WTC11 (cell line): Measurements from ENCODE around the gene GCSAML. TPM values are rescaled to one million over a fixed set of nuclear protein-coding genes. Genes with fewer than 3 reads are reported as not detected.

Experiments
- ATAC-seq: fragments of 200-7000 bp; cut with Tn5 transposase; 2 replicates; pipeline ENCODE4 v1.10.0; 2021; ENCODE audit warnings: mild to moderate bottlenecking, moderate library complexity
- CTCF ChIA-PET: fragments of 300-600 bp; sonication (Branson Sonifier 250); formaldehyde crosslinking; loops from one replicate; lab custom pipeline; 2021; ENCODE audit warnings: antibody characterized with exemption; lab: Charles Lee
- POLR2A ChIA-PET: fragments of 350-600 bp; sonication (Branson Sonifier 250); formaldehyde crosslinking; loops from one replicate; lab custom pipeline; 2021; ENCODE audit warnings: antibody characterized with exemption; lab: Charles Lee
- DNase-seq: peaks from one replicate; pipeline ENCODE4 v3.0.0; 2021; ENCODE audit warnings: low spot score
- H3K27ac Mint-ChIP-seq: 2 replicates; pipeline ENCODE4 v1.8.0; 2021; ENCODE audit warnings: mixed read lengths
- H3K27me3 Mint-ChIP-seq: 2 replicates; pipeline ENCODE4 v1.8.0; 2021; ENCODE audit warnings: low read depth, mild to moderate bottlenecking, moderate library complexity, mixed read lengths
- H3K36me3 Mint-ChIP-seq: 2 replicates; pipeline ENCODE4 v1.8.0; 2021; ENCODE audit warnings: mixed read lengths
- H3K4me1 Mint-ChIP-seq: 2 replicates; pipeline ENCODE4 v1.8.0; 2022; ENCODE audit warnings: mixed read lengths
- H3K4me3 Mint-ChIP-seq: 2 replicates; pipeline ENCODE4 v1.8.0; 2021; ENCODE audit warnings: mild to moderate bottlenecking, moderate library complexity, mixed read lengths
- H3K9me3 Mint-ChIP-seq: 2 replicates; pipeline ENCODE4 v1.8.0; 2021; ENCODE audit warnings: mixed read lengths
- GRHL2 ChIP-seq: fragments of 250-450 bp; sonication (Bioruptor Pico); IDR thresholded peaks from 2 replicates; pipeline ENCODE4 v1.8.0; 2022; ENCODE audit warnings: mild to moderate bottlenecking, moderate library complexity; ENCODE audit not compliant: insufficient replicate concordance, severe bottlenecking
- HMGA2 ChIP-seq: fragments of 250-450 bp; sonication (Bioruptor Pico); IDR thresholded peaks from 2 replicates; pipeline ENCODE4 v1.4.0; 2021; ENCODE audit warnings: mild to moderate bottlenecking, moderate library complexity
- JAZF1 ChIP-seq: fragments of 250-450 bp; sonication (Bioruptor Pico); IDR thresholded peaks from 2 replicates; pipeline ENCODE4 v1.9.0; 2021; ENCODE audit warnings: moderate library complexity, mild to moderate bottlenecking, inconsistent platforms
- MYBL2 ChIP-seq: sonication (generic); formaldehyde crosslinking; IDR thresholded peaks from 2 replicates; pipeline ENCODE4 v1.8.1; 2023; ENCODE audit warnings: mild to moderate bottlenecking, moderate library complexity, missing genetic modification reagents
- PRRX2 ChIP-seq: fragments of 250-450 bp; sonication (Bioruptor Pico); IDR thresholded peaks from 2 replicates; pipeline ENCODE4 v1.8.0; 2021; ENCODE audit warnings: mild to moderate bottlenecking
- TEAD4 ChIP-seq: sonication (generic); formaldehyde crosslinking; IDR thresholded peaks from 2 replicates; pipeline ENCODE4 v1.8.0; 2022; ENCODE audit warnings: mild to moderate bottlenecking, missing genetic modification reagents
- ZBTB21 ChIP-seq: sonication (generic); formaldehyde crosslinking; IDR thresholded peaks from 2 replicates; pipeline ENCODE4 v1.8.1; 2023; ENCODE audit warnings: mild to moderate bottlenecking, missing genetic modification reagents, borderline replicate concordance
- ZNF423 ChIP-seq: fragments of 250-450 bp; sonication (Bioruptor Pico); IDR thresholded peaks from 2 replicates; pipeline ENCODE4 v2.1.2; 2022; ENCODE audit warnings: mild to moderate bottlenecking, moderate library complexity
- ZNF671 ChIP-seq: fragments of 250-450 bp; sonication (Bioruptor Pico); IDR thresholded peaks from 2 replicates; pipeline ENCODE4 v1.8.0; 2021; ENCODE audit warnings: mild to moderate bottlenecking
- total RNA-seq: library from RNA; stranded (reverse); gene quantifications from 3 replicates; pipeline ENCODE4 v1.2.3, GENCODE V29; 2021
- TF ChIP-seq, protein P1 (sequence below): sonication (generic); formaldehyde crosslinking; IDR thresholded peaks from 2 replicates; pipeline ENCODE4 v1.8.0; 2023; ENCODE audit warnings: missing genetic modification reagents, mild to moderate bottlenecking, borderline replicate concordance
- TF ChIP-seq, protein P2 (sequence below): fragments of 250-450 bp; sonication (Bioruptor Pico); conservative IDR thresholded peaks from 2 replicates; pipeline ENCODE4 v1.9.0; 2021; ENCODE audit warnings: mild to moderate bottlenecking
- TF ChIP-seq, protein P3 (sequence below): sonication (generic); formaldehyde crosslinking; IDR thresholded peaks from 2 replicates; pipeline ENCODE4 v1.8.0; 2022; ENCODE audit warnings: missing genetic modification reagents
- TF ChIP-seq, protein P4 (sequence below): sonication (generic); formaldehyde crosslinking; IDR thresholded peaks from 2 replicates; pipeline ENCODE4 v1.8.0; 2022; ENCODE audit warnings: mild to moderate bottlenecking, missing genetic modification reagents
- TF ChIP-seq, protein P5 (sequence below): sonication (generic); formaldehyde crosslinking; IDR thresholded peaks from 2 replicates; pipeline ENCODE4 v1.8.1; 2023; ENCODE audit warnings: mild to moderate bottlenecking, missing genetic modification reagents, borderline replicate concordance

GCSAML gene
- total RNA-seq, 1 experiment from 2014 or later: not detected

DNA sequence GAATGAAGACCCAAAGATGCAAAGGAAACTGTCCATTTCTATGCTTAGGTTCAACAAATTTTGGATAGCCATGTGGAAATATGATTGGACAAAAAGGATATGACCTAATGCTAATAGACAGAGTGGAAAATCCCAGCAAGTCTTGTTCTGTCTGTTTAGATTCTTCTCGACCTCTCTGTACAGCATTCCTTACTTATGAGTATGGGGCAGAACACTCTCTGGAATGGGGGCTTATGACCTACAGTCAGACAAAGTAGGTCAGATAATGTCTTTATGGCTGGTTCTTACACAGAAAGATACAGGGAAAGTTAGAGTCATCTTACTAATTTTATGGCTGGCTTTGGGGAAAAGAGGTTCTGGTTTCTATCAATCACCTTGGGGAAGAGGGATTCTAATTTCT lies 2.8 kb downstream of the GCSAML start:
- ChIA-PET POLR2A (no interaction called here), CTCF (no interaction called here)
- peaks cover 5% of the 10 kb centered on the region; the same call in 1 of the 2 replicates for H3K9me3 Mint-ChIP-seq
- TF ChIP-seq PRRX2 (CRISPR knock-in tag) (no peak), HMGA2 (CRISPR knock-in tag) (no peak), MYBL2 (CRISPR knock-in tag) (no peak), ZBTB21 (CRISPR knock-in tag) (no peak), ZNF671 (CRISPR knock-in tag) (no peak), ZNF423 (CRISPR knock-in tag) (no peak), GRHL2 (CRISPR knock-in tag) (no peak)
- TF ChIP-seq, protein P1, sequence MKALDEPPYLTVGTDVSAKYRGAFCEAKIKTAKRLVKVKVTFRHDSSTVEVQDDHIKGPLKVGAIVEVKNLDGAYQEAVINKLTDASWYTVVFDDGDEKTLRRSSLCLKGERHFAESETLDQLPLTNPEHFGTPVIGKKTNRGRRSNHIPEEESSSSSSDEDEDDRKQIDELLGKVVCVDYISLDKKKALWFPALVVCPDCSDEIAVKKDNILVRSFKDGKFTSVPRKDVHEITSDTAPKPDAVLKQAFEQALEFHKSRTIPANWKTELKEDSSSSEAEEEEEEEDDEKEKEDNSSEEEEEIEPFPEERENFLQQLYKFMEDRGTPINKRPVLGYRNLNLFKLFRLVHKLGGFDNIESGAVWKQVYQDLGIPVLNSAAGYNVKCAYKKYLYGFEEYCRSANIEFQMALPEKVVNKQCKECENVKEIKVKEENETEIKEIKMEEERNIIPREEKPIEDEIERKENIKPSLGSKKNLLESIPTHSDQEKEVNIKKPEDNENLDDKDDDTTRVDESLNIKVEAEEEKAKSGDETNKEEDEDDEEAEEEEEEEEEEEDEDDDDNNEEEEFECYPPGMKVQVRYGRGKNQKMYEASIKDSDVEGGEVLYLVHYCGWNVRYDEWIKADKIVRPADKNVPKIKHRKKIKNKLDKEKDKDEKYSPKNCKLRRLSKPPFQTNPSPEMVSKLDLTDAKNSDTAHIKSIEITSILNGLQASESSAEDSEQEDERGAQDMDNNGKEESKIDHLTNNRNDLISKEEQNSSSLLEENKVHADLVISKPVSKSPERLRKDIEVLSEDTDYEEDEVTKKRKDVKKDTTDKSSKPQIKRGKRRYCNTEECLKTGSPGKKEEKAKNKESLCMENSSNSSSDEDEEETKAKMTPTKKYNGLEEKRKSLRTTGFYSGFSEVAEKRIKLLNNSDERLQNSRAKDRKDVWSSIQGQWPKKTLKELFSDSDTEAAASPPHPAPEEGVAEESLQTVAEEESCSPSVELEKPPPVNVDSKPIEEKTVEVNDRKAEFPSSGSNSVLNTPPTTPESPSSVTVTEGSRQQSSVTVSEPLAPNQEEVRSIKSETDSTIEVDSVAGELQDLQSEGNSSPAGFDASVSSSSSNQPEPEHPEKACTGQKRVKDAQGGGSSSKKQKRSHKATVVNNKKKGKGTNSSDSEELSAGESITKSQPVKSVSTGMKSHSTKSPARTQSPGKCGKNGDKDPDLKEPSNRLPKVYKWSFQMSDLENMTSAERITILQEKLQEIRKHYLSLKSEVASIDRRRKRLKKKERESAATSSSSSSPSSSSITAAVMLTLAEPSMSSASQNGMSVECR (CRISPR knock-in tag): no peak
- TF ChIP-seq, protein P2, sequence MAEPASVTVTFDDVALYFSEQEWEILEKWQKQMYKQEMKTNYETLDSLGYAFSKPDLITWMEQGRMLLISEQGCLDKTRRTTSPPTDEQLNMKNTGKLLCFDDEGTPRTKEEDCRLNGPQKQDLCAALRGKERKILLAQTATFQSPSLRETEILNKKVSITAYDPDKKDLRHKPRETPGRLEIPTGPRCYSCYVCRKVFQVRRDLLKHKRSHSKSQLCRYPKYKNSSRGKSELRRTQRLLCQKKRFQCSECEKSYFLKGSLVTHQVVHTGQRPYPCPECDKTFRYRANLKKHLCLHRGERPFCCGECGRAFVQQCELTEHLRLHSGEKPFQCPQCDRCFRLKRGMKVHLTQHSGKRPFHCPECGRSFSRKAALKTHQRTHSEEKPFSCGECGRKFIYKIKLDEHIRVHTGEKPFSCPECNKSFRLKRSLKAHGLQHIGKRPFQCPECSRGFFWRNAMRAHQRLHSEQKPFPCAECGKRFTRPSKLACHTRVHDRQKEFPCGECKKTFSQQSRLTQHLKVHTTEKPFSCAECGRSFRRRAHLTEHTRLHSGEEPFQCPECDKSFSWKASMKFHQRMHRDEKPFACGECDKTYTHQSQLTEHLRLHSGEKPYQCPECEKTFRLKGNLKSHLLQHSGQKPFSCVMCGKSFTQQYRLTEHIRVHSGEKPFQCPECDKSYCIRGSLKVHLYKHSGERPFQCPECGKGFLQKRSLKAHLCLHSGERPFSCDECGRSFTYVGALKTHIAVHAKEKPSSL: no peak
- H3K27me3 Mint-ChIP-seq: no peaks in the 10 kb centered on the region
- H3K4me1 Mint-ChIP-seq: peaks cover 21% of the 10 kb centered on the region
- no peak overlapping the region for H3K4me3 Mint-ChIP-seq
- DNase-seq (no peak), ATAC-seq (no peak)
- no peak overlapping the region for H3K27ac Mint-ChIP-seq
- no peaks in the 10 kb centered on the region for H3K36me3 Mint-ChIP-seq

DNA sequence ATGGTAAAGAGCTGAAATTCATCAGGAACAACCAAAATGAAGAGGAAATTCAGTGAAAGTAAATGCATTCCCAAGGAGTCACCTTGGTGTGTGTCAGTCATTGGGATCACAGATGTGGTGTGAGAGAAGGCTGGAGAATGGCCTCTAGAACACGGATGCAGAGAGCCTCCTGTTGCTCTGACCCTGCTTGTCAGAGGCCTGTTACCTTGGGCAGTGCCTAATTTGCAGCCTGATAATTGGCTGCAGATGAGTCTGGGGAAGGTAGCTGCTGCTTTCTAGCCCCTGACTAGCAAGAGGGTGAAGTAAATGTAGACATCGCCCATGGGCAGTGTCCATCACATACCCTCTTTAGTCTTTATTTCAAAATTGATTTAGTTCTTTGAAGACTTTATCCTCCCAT lies 3.3 kb downstream of the GCSAML start:
- Mint-ChIP-seq H3K9me3 (peaks cover 5% of the 10 kb centered on the region; the same call in 1 of the 2 replicates), H3K27ac (no peak overlapping the region), H3K27me3 (no peaks in the 10 kb centered on the region), H3K4me1 (peaks cover 20% of the 10 kb centered on the region), H3K36me3 (no peaks in the 10 kb centered on the region), H3K4me3 (no peak overlapping the region)
- ATAC-seq (no peak), DNase-seq (no peak)
- ChIA-PET CTCF (interaction anchor here (0.9 kb wide), 1 partner anchor 12 kb away, joined by 3 read pairs; no protein-coding TSS in a partner anchor), POLR2A (no interaction called here)
- TF ChIP-seq, protein P3, sequence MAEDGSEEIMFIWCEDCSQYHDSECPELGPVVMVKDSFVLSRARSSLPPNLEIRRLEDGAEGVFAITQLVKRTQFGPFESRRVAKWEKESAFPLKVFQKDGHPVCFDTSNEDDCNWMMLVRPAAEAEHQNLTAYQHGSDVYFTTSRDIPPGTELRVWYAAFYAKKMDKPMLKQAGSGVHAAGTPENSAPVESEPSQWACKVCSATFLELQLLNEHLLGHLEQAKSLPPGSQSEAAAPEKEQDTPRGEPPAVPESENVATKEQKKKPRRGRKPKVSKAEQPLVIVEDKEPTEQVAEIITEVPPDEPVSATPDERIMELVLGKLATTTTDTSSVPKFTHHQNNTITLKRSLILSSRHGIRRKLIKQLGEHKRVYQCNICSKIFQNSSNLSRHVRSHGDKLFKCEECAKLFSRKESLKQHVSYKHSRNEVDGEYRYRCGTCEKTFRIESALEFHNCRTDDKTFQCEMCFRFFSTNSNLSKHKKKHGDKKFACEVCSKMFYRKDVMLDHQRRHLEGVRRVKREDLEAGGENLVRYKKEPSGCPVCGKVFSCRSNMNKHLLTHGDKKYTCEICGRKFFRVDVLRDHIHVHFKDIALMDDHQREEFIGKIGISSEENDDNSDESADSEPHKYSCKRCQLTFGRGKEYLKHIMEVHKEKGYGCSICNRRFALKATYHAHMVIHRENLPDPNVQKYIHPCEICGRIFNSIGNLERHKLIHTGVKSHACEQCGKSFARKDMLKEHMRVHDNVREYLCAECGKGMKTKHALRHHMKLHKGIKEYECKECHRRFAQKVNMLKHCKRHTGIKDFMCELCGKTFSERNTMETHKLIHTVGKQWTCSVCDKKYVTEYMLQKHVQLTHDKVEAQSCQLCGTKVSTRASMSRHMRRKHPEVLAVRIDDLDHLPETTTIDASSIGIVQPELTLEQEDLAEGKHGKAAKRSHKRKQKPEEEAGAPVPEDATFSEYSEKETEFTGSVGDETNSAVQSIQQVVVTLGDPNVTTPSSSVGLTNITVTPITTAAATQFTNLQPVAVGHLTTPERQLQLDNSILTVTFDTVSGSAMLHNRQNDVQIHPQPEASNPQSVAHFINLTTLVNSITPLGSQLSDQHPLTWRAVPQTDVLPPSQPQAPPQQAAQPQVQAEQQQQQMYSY (CRISPR knock-in tag): no peak
- TF ChIP-seq TEAD4 (CRISPR knock-in tag) (no peak), JAZF1 (CRISPR knock-in tag) (no peak), PRRX2 (CRISPR knock-in tag) (no peak)
- TF ChIP-seq, protein P4, sequence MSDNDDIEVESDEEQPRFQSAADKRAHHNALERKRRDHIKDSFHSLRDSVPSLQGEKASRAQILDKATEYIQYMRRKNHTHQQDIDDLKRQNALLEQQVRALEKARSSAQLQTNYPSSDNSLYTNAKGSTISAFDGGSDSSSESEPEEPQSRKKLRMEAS (CRISPR knock-in tag): no peak
- TF ChIP-seq, protein P1 (CRISPR knock-in tag): no peak
- TF ChIP-seq, protein P5, sequence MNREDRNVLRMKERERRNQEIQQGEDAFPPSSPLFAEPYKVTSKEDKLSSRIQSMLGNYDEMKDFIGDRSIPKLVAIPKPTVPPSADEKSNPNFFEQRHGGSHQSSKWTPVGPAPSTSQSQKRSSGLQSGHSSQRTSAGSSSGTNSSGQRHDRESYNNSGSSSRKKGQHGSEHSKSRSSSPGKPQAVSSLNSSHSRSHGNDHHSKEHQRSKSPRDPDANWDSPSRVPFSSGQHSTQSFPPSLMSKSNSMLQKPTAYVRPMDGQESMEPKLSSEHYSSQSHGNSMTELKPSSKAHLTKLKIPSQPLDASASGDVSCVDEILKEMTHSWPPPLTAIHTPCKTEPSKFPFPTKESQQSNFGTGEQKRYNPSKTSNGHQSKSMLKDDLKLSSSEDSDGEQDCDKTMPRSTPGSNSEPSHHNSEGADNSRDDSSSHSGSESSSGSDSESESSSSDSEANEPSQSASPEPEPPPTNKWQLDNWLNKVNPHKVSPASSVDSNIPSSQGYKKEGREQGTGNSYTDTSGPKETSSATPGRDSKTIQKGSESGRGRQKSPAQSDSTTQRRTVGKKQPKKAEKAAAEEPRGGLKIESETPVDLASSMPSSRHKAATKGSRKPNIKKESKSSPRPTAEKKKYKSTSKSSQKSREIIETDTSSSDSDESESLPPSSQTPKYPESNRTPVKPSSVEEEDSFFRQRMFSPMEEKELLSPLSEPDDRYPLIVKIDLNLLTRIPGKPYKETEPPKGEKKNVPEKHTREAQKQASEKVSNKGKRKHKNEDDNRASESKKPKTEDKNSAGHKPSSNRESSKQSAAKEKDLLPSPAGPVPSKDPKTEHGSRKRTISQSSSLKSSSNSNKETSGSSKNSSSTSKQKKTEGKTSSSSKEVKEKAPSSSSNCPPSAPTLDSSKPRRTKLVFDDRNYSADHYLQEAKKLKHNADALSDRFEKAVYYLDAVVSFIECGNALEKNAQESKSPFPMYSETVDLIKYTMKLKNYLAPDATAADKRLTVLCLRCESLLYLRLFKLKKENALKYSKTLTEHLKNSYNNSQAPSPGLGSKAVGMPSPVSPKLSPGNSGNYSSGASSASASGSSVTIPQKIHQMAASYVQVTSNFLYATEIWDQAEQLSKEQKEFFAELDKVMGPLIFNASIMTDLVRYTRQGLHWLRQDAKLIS (CRISPR knock-in tag): no peak
